GM12875 (cell line): ENCODE data around the gene MRPL32.

Experiments used
- H3K4me3 ChIP-seq: one replicate; pipeline ENCODE4 v1.5.1; 2011; ENCODE audit warnings: low read depth, low read length, control low read depth
- CTCF ChIP-seq: IDR thresholded peaks from 2 replicates; pipeline ENCODE4 v1.5.1; 2011; ENCODE audit warnings: low read depth, mild to moderate bottlenecking, control low read depth, inconsistent platforms, low read length, moderate library complexity, borderline replicate concordance; ENCODE audit not compliant: insufficient read depth

The MRPL32 gene

GRCh38 chr7:42935861-42936260, 3.7 kb downstream of the MRPL32 start:
- no peak overlapping the region for H3K4me3 ChIP-seq

GRCh38 chr7:42939457-42940240, 7.5 kb downstream of the MRPL32 start:
- no peak overlapping the region for H3K4me3 ChIP-seq
- TF ChIP-seq CTCF = no peak

More at GRCh38 chr7:42935861-42936260, 3.7 kb downstream of the MRPL32 start:
- TF ChIP-seq CTCF = no peak

- no peak overlapping the region for H3K4me3 ChIP-seq
- TF ChIP-seq CTCF = peak; percentile 84
Measured at GRCh38 chr7:42940985-42941847, 9.0 kb downstream of the MRPL32 start.

- TF ChIP-seq CTCF = no peak
- H3K4me3 ChIP-seq = no peak overlapping the region
Measured at GRCh38 chr7:42945821-42946626, 13.8 kb downstream of the MRPL32 start.

GRCh38 chr7:42946627-42946950, 14.4 kb downstream of the MRPL32 start:
- H3K4me3 ChIP-seq = no peak overlapping the region
- TF ChIP-seq CTCF = no peak

GRCh38 chr7:42947521-42947920, 15.3 kb downstream of the MRPL32 start:
- no peak for TF ChIP-seq CTCF
- H3K4me3 ChIP-seq = no peak overlapping the region
